HG03064 (cell line): ENCODE measurements around the gene ZNF668.
"Not testable (repeated sequence)": the region's sequence is repeated elsewhere in the genome, so short reads cannot be mapped to it uniquely, and the experiment has no call there.

ENCODE experiments used
- ATAC-seq: cut with Tn5 transposase; IDR thresholded peaks from one replicate; pipeline ENCODE4 v1.9.1; 2021; ENCODE audit warnings: low read depth; ENCODE audit not compliant: unreplicated experiment

ZNF668 gene

DNA sequence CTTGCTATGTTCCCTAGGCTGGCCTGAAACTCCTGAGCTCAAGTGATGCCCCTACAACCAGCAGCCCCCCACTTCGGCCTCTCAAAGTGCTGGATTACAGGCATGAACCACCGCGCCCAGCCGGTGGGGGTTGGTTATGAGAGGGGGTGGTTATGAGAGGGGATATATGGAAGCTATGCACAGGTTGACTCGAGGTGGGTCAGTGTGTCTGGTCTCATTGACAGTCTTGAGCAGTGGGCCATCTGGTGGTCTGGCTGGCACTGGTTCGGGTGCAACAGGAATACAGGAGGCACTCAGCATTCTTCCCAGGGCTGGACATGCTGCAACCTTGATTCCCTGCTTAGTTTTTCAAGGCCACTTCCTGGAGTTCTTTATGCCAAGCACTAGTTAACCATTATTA lies 58.0 kb downstream of the ZNF668 start:
- no peak for ATAC-seq

DNA sequence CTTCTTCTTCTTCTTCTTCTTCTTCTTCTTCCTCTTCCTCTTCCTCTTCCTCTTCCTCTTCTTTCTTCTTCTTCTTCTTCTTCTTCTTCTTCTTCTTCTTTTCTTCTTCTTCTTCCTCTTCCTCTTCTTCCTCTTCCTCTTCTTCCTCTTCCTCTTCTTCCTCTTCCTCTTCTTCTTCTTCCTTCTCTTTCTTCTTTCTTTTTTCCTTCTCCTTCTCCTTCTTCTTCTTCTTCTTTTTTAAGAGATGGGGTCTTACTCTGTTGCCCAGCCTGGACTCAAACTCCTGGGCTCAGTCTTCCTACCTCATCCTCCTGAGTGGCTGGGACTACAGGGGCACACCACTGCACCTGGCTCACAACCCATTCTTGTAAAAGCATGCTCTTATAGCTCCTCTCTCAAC lies 60.7 kb downstream of the ZNF668 start:
- not testable (repeated sequence) for ATAC-seq

DNA sequence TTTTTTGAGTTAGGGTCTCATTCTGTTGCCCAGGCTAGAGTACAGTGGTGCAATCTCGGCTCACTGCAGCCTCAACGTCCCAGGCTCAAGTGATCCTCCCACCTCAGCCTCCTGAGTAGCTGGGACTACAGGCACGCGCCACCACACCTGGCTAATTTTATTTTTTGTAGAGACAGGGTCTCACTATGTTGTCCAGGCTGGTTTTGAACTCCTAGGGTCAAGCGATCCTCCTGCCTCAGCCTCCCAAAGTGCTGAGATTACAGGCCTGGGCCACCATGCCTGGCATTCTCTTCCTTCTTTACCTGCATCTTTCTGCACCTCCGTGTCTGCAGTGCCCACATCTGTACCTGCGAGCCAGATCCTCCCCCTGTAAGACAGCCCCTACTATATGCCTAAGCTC lies 62.2 kb downstream of the ZNF668 start:
- not testable (repeated sequence) for ATAC-seq
